Keratinocyte (primary cell): ENCODE measurements around the gene GCH1.

ENCODE experiments used
- CTCF ChIP-seq, 3 experiments: IDR thresholded peaks in 1 of 3; conservative IDR thresholded peaks in 1 of 3; optimal IDR thresholded peaks in 1 of 3; 2 replicates in 2 of 3; 3 replicates in 1 of 3; pipeline versions ENCODE3 to v1.5.1; 2011; ENCODE audit warnings: low read length in 3 of 3, mild to moderate bottlenecking in 3 of 3, moderate library complexity in 2 of 3, control low read depth in 1 of 3, inconsistent platforms in 1 of 3; ENCODE audit not compliant: insufficient read depth in 2 of 3; ENCODE audit errors: extremely low read depth in 1 of 3
- EZH2 ChIP-seq: IDR thresholded peaks from one replicate; pipeline ENCODE4 v1.6.1; 2012; ENCODE audit warnings: inconsistent platforms, mild to moderate bottlenecking, low read length, moderate library complexity

DNA sequence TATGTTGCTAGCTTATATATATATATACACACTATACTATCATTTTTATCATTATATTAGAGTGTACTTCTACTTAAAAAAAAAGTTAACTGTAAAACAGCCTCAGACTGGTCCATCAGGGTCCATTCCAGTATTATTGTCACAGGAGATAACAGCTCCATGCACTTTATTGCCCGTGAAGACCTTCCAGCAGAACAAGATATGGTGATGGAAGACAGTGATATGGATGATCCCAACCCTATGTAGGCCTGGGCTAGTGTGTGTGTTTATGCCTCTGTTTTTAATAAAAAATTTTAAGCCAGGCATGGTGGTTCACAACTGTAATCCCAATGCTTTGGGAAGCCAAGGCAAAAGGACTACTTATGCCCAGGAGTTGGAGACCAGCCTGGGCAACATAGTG is 86.2 kb downstream of the GCH1 start:
- TF ChIP-seq CTCF (optimal IDR thresholded peaks at IDR 0.05 in 1 of 3, IDR thresholded peaks at IDR 0.05 in 1 of 3, conservative IDR thresholded peaks at IDR 0.05 in 1 of 3; ENCODE audit: extremely low read depth in 1 of 3, insufficient read depth in 2 of 3, low read length in 3 of 3) (no peak), EZH2 (no peak)
